ENCODE results near the gene RBM42.
A peak's percentile ranks its signal among the peaks of the same experiment; 100 is the strongest.

Gene RBM42

GRCh38 chr19:35621708-35622107, 7.1 kb upstream of the RBM42 start:
- DNase-seq (ENCODE audit: low read depth): no peak

GRCh38 chr19:35622750-35623149, 6.1 kb upstream of the RBM42 start:
- no peak for DNase-seq (ENCODE audit: low read depth)

GRCh38 chr19:35623327-35624010, 5.4 kb upstream of the RBM42 start:
- DNase-seq (ENCODE audit: low read depth): no peak

- DNase-seq (ENCODE audit: low read depth): no peak
These were observed 622 bp upstream of the RBM42 start for GRCh38 chr19:35628264-35628564.

GRCh38 chr19:35629332-35629633, 447 bp downstream of the RBM42 start:
- DNase-seq (ENCODE audit: low read depth): no peak

- no peak for DNase-seq (ENCODE audit: low read depth)
These were observed 5.0 kb downstream of the RBM42 start for GRCh38 chr19:35633727-35634440.

- no peak for DNase-seq (ENCODE audit: low read depth)
These were observed 7.8 kb downstream of the RBM42 start for GRCh38 chr19:35636651-35637050.

GRCh38 chr19:35637165-35637564, 8.3 kb downstream of the RBM42 start:
- DNase-seq (ENCODE audit: low read depth): no peak

- DNase-seq (ENCODE audit: low read depth): no peak
These were observed 10.4 kb downstream of the RBM42 start for GRCh38 chr19:35639321-35639639.

- DNase-seq (ENCODE audit: low read depth): no peak
These were observed 11.0 kb downstream of the RBM42 start for GRCh38 chr19:35639863-35640262.

- DNase-seq (ENCODE audit: low read depth): peak; percentile 40
These were observed 12.8 kb downstream of the RBM42 start, which contains the start of gene ETV2 for GRCh38 chr19:35641515-35642151. ETV2 (plus strand) TSS chr19:35641745; CDS start chr19:35642461, 716 bp downstream.

GRCh38 chr19:35642312-35642711, 13.5 kb downstream of the RBM42 start:
- DNase-seq (ENCODE audit: low read depth): no peak

- DNase-seq (ENCODE audit: low read depth): no peak
These were observed 14.0 kb downstream of the RBM42 start for GRCh38 chr19:35642798-35643254.

GRCh38 chr19:35643255-35644205, 14.7 kb downstream of the RBM42 start:
- peak; percentile 79 for DNase-seq (ENCODE audit: low read depth)

- peak; percentile 95 for DNase-seq (ENCODE audit: low read depth)
These were observed 15.6 kb downstream of the RBM42 start for GRCh38 chr19:35644206-35644986.

- peak; percentile 72 for DNase-seq (ENCODE audit: low read depth)
These were observed 16.3 kb downstream of the RBM42 start for GRCh38 chr19:35644987-35645679.

- DNase-seq (ENCODE audit: low read depth): no peak
These were observed 17.1 kb downstream of the RBM42 start for GRCh38 chr19:35645680-35646511.

GRCh38 chr19:35648017-35648961, 19.5 kb downstream of the RBM42 start, which contains the start of gene COX6B1:
COX6B1 (plus strand) TSS chr19:35648323; CDS start chr19:35651244, 2,921 bp downstream.
- DNase-seq (ENCODE audit: low read depth): peak; percentile 98

GRCh38 chr19:35650581-35650980, 21.7 kb downstream of the RBM42 start:
- DNase-seq (ENCODE audit: low read depth): no peak

All from EH (cell line).